Upper lobe of right lung (tissue), 1 donor: ENCODE results near the gene BICD2. TPM values are rescaled to one million over a fixed set of nuclear protein-coding genes. Genes with fewer than 3 reads are reported as not detected.
"Not testable (repeated sequence)": the region's sequence is repeated elsewhere in the genome, so short reads cannot be mapped to it uniquely, and the experiment has no call there.

ENCODE experiments used
- ATAC-seq: fragments of 200-7000 bp; cut with Tn5 transposase; one replicate; pipeline ENCODE4 v1.9.1; 2020; ENCODE audit warnings: mild to moderate bottlenecking, moderate library complexity
- DNase-seq: peaks from one replicate; pipeline ENCODE4 v3.0.0-alpha.2; 2020
- H3K27ac ChIP-seq: fragments of 200-600 bp; one replicate; pipeline ENCODE4 v1.8.0; 2022
- H3K27me3 ChIP-seq: fragments of 200-600 bp; one replicate; pipeline ENCODE4 v1.8.0; 2022; ENCODE audit warnings: mild to moderate bottlenecking
- H3K36me3 ChIP-seq: fragments of 200-600 bp; one replicate; pipeline ENCODE4 v1.8.0; 2022
- H3K4me1 ChIP-seq: fragments of 200-600 bp; one replicate; pipeline ENCODE4 v1.8.0; 2022
- H3K4me3 ChIP-seq: fragments of 200-600 bp; one replicate; pipeline ENCODE4 v1.8.0; 2022; ENCODE audit warnings: mild to moderate bottlenecking
- H3K9me3 ChIP-seq: fragments of 200-600 bp; one replicate; pipeline ENCODE4 v1.8.0; 2022
- CTCF ChIP-seq: fragments of 200-600 bp; IDR thresholded peaks from one replicate; pipeline ENCODE4 v1.8.0; 2022; ENCODE audit warnings: antibody characterized with exemption
- intact Hi-C: fragments of 100-400 bp; cut with DNase I; formaldehyde crosslinking; loops from one replicate; pipeline ENCODE4 v1.11.0; 2022
- total RNA-seq: library from RNA; stranded (reverse); fragmentation: NEBNext Ultra II Directional; extraction: Animal tissue kit (Norgen Biotek cat#: 25700); gene quantifications from one replicate; pipeline ENCODE4 v1.2.1, GENCODE V29; 2021
- donor health status: DM: no; HTN: yes; CAD: no; lungs with severe emphysema.

The BICD2 gene
- total RNA-seq, 1 donor from 2014 or later = 38.6 TPM

GRCh38 chr9:92774274-92774673 lies 9.6 kb upstream of the BICD2 start:
- Histone ChIP-seq H3K4me1 (no peaks in the 10 kb centered on the region), H3K27me3 (no peaks in the 10 kb centered on the region), H3K9me3 (no peaks in the 10 kb centered on the region), H3K36me3 (no peaks in the 10 kb centered on the region), H3K27ac (no peak overlapping the region), H3K4me3 (no peak overlapping the region)
- no peak for TF ChIP-seq CTCF
- DNase-seq = no peak
- no peak for ATAC-seq
- intact Hi-C loops = no loop called here

GRCh38 chr9:92773810-92774209 lies 9.2 kb upstream of the BICD2 start:
- TF ChIP-seq CTCF = no peak
- intact Hi-C loops = no loop called here

GRCh38 chr9:92771309-92771708 lies 6.7 kb upstream of the BICD2 start:
- TF ChIP-seq CTCF = no peak
- DNase-seq = no peak
- Histone ChIP-seq H3K4me1 (no peaks in the 10 kb centered on the region), H3K27me3 (no peaks in the 10 kb centered on the region), H3K27ac (no peak overlapping the region), H3K9me3 (no peaks in the 10 kb centered on the region), H3K36me3 (no peaks in the 10 kb centered on the region), H3K4me3 (no peak overlapping the region)
- no peak for ATAC-seq
- intact Hi-C loops = no loop called here

More at GRCh38 chr9:92773810-92774209, 9.2 kb upstream of the BICD2 start:
- Histone ChIP-seq H3K36me3 (no peaks in the 10 kb centered on the region), H3K4me1 (no peaks in the 10 kb centered on the region), H3K27ac (no peak overlapping the region), H3K4me3 (no peak overlapping the region), H3K9me3 (no peaks in the 10 kb centered on the region), H3K27me3 (no peaks in the 10 kb centered on the region)
- no peak for ATAC-seq
- no peak for DNase-seq

- no peak for DNase-seq
- H3K4me1 ChIP-seq = peaks cover 6% of the 10 kb centered on the region
- H3K27me3 ChIP-seq = no peaks in the 10 kb centered on the region
- peak; percentile 71 for ATAC-seq
- no peaks in the 10 kb centered on the region for H3K9me3 ChIP-seq
- intact Hi-C loops = no loop called here
- TF ChIP-seq CTCF = no peak
- peak overlapping the region; percentile 60 for H3K27ac ChIP-seq
- H3K36me3 ChIP-seq = no peaks in the 10 kb centered on the region
- H3K4me3 ChIP-seq = no peak overlapping the region
Observed at GRCh38 chr9:92770360-92770995, 5.8 kb upstream of the BICD2 start.

- no peaks in the 10 kb centered on the region for H3K27me3 ChIP-seq
- no peak overlapping the region for H3K27ac ChIP-seq
- TF ChIP-seq CTCF = no peak
- H3K4me3 ChIP-seq = no peak overlapping the region
- intact Hi-C loops = loop anchor here (10.0 kb wide), 1 partner anchor 55 kb away; no protein-coding TSS in a partner anchor
- H3K9me3 ChIP-seq = no peaks in the 10 kb centered on the region
- H3K36me3 ChIP-seq = no peaks in the 10 kb centered on the region
- peaks cover 6% of the 10 kb centered on the region for H3K4me1 ChIP-seq
- no peak for ATAC-seq
- no peak for DNase-seq
Observed at GRCh38 chr9:92769990-92770359, 5.3 kb upstream of the BICD2 start.

GRCh38 chr9:92769286-92769685 lies 4.7 kb upstream of the BICD2 start:
- Histone ChIP-seq H3K4me1 (peaks cover 6% of the 10 kb centered on the region), H3K9me3 (no peaks in the 10 kb centered on the region), H3K36me3 (no peaks in the 10 kb centered on the region), H3K27me3 (no peaks in the 10 kb centered on the region), H3K27ac (no peak overlapping the region), H3K4me3 (no peak overlapping the region)
- intact Hi-C loops = loop anchor here (10.0 kb wide), 1 partner anchor 54 kb away; no protein-coding TSS in a partner anchor
- DNase-seq = no peak
- ATAC-seq = no peak
- no peak for TF ChIP-seq CTCF

GRCh38 chr9:92768816-92769215 lies 4.2 kb upstream of the BICD2 start:
- not testable (repeated sequence) for H3K36me3 ChIP-seq, H3K27ac ChIP-seq, H3K4me1 ChIP-seq, H3K27me3 ChIP-seq, DNase-seq, ATAC-seq, H3K4me3 ChIP-seq, H3K9me3 ChIP-seq
- intact Hi-C loops = loop anchor here (10.0 kb wide), 1 partner anchor 54 kb away; no protein-coding TSS in a partner anchor
